ENCODE results near the gene MYO1H.

Gene MYO1H

GRCh38 chr12:109336593-109336992, 11.1 kb upstream of the MYO1H start:
- H3K4me3 ChIP-seq (ENCODE audit: low read length), result no peak overlapping the region
- no peak for DNase-seq (ENCODE audit: low read depth, low spot score)

- H3K4me3 ChIP-seq (ENCODE audit: low read length), result no peak overlapping the region
- DNase-seq (ENCODE audit: low read depth, low spot score), result no peak
These were observed 4.0 kb upstream of the MYO1H start for GRCh38 chr12:109343677-109344076.

GRCh38 chr12:109345428-109345827, 2.3 kb upstream of the MYO1H start:
- no peak for DNase-seq (ENCODE audit: low read depth, low spot score)
- no peak overlapping the region for H3K4me3 ChIP-seq (ENCODE audit: low read length)

- no peak for DNase-seq (ENCODE audit: low read depth, low spot score)
- H3K4me3 ChIP-seq (ENCODE audit: low read length), result no peak overlapping the region
These were observed 780 bp upstream of the MYO1H start for GRCh38 chr12:109346920-109347319.

- no peak overlapping the region for H3K4me3 ChIP-seq (ENCODE audit: low read length)
- no peak for DNase-seq (ENCODE audit: low read depth, low spot score)
These were observed 4.5 kb downstream of the MYO1H start for GRCh38 chr12:109352184-109352583.

- no peak overlapping the region for H3K4me3 ChIP-seq (ENCODE audit: low read length)
- no peak for DNase-seq (ENCODE audit: low read depth, low spot score)
These were observed 8.9 kb downstream of the MYO1H start for GRCh38 chr12:109356577-109356976.

- no peak for DNase-seq (ENCODE audit: low read depth, low spot score)
- H3K4me3 ChIP-seq (ENCODE audit: low read length), result no peak overlapping the region
These were observed 9.3 kb downstream of the MYO1H start for GRCh38 chr12:109357032-109357431.

GRCh38 chr12:109358154-109358869, 10.6 kb downstream of the MYO1H start:
- no peak overlapping the region for H3K4me3 ChIP-seq (ENCODE audit: low read length)
- no peak for DNase-seq (ENCODE audit: low read depth, low spot score)

GRCh38 chr12:109359131-109359690, 11.5 kb downstream of the MYO1H start:
- no peak overlapping the region for H3K4me3 ChIP-seq (ENCODE audit: low read length)

GRCh38 chr12:109369831-109370230, 22.1 kb downstream of the MYO1H start:
- DNase-seq (ENCODE audit: low read depth, low spot score), result no peak
- H3K4me3 ChIP-seq (ENCODE audit: low read length), result no peak overlapping the region

More at GRCh38 chr12:109359131-109359690, 11.5 kb downstream of the MYO1H start:
- no peak for DNase-seq (ENCODE audit: low read depth, low spot score)

GRCh38 chr12:109377139-109377685, 29.5 kb downstream of the MYO1H start:
- no peak for DNase-seq (ENCODE audit: low read depth, low spot score)

GRCh38 chr12:109378569-109378968, 30.9 kb downstream of the MYO1H start:
- H3K4me3 ChIP-seq (ENCODE audit: low read length), result no peak overlapping the region
- DNase-seq (ENCODE audit: low read depth, low spot score), result peak; percentile 19

More at GRCh38 chr12:109377139-109377685, 29.5 kb downstream of the MYO1H start:
- H3K4me3 ChIP-seq (ENCODE audit: low read length), result no peak overlapping the region

GRCh38 chr12:109382031-109382430, 34.3 kb downstream of the MYO1H start:
- no peak overlapping the region for H3K4me3 ChIP-seq (ENCODE audit: low read length)
- no peak for DNase-seq (ENCODE audit: low read depth, low spot score)

- no peak overlapping the region for H3K4me3 ChIP-seq (ENCODE audit: low read length)
- no peak for DNase-seq (ENCODE audit: low read depth, low spot score)
These were observed 35.5 kb downstream of the MYO1H start for GRCh38 chr12:109383240-109383639.

- peak; percentile 51 for DNase-seq (ENCODE audit: low read depth, low spot score)
- H3K4me3 ChIP-seq (ENCODE audit: low read length), result no peak overlapping the region
These were observed 37.8 kb downstream of the MYO1H start for GRCh38 chr12:109385339-109386058.

- no peak for DNase-seq (ENCODE audit: low read depth, low spot score)
- no peak overlapping the region for H3K4me3 ChIP-seq (ENCODE audit: low read length)
These were observed 38.3 kb downstream of the MYO1H start for GRCh38 chr12:109386059-109386433.

GRCh38 chr12:109387425-109388166, 39.9 kb downstream of the MYO1H start:
- no peak overlapping the region for H3K4me3 ChIP-seq (ENCODE audit: low read length)
- DNase-seq (ENCODE audit: low read depth, low spot score), result peak; percentile 28

GRCh38 chr12:109388167-109388563, 40.5 kb downstream of the MYO1H start:
- no peak overlapping the region for H3K4me3 ChIP-seq (ENCODE audit: low read length)
- DNase-seq (ENCODE audit: low read depth, low spot score), result no peak

GRCh38 chr12:109389146-109389545, 41.4 kb downstream of the MYO1H start:
- H3K4me3 ChIP-seq (ENCODE audit: low read length), result no peak overlapping the region
- DNase-seq (ENCODE audit: low read depth, low spot score), result peak; percentile 21
